ENCODE data around the gene SETBP1.
A peak's percentile ranks its signal among the peaks of the same experiment; 100 is the strongest.

SETBP1 gene

GRCh38 chr18:44836263-44836662, 155.6 kb downstream of the SETBP1 start:
- no peak for DNase-seq
- Histone ChIP-seq H3K4me3 (ENCODE audit: low read depth, low read length) (no peak overlapping the region), H3K27me3 (no peaks in the 10 kb centered on the region), H3K36me3 (no peaks in the 10 kb centered on the region), H3K9me3 (no peaks in the 10 kb centered on the region), H3K4me1 (0 out of 2 replicates have a peak, but pooled peaks cover 2% of the 10 kb centered on the region)
- TF ChIP-seq CTCF (IDR thresholded peaks at IDR 0.05; ENCODE audit: low read depth, low read length): no peak

GRCh38 chr18:44837482-44838180, 156.9 kb downstream of the SETBP1 start:
- no peaks in the 10 kb centered on the region for H3K36me3 ChIP-seq
- H3K27me3 ChIP-seq: no peaks in the 10 kb centered on the region
- no peak overlapping the region for H3K4me3 ChIP-seq (ENCODE audit: low read depth, low read length)
- TF ChIP-seq CTCF (IDR thresholded peaks at IDR 0.05; ENCODE audit: low read depth, low read length): no peak
- no peaks in the 10 kb centered on the region for H3K9me3 ChIP-seq
- no peak for DNase-seq
- 0 out of 2 replicates have a peak, but pooled peaks cover 2% of the 10 kb centered on the region for H3K4me1 ChIP-seq

- H3K9me3 ChIP-seq: no peaks in the 10 kb centered on the region
- H3K4me3 ChIP-seq (ENCODE audit: low read depth, low read length): no peak overlapping the region
- TF ChIP-seq CTCF (IDR thresholded peaks at IDR 0.05; ENCODE audit: low read depth, low read length): no peak
- 0 out of 2 replicates have a peak, but pooled peaks cover 2% of the 10 kb centered on the region for H3K4me1 ChIP-seq
- no peaks in the 10 kb centered on the region for H3K27me3 ChIP-seq
- DNase-seq: peak; percentile 56
- H3K36me3 ChIP-seq: no peaks in the 10 kb centered on the region
Observed at GRCh38 chr18:44838971-44839666, 158.4 kb downstream of the SETBP1 start.

- Histone ChIP-seq H3K4me3 (ENCODE audit: low read depth, low read length) (no peak overlapping the region), H3K4me1 (no peaks in the 10 kb centered on the region), H3K27me3 (no peaks in the 10 kb centered on the region), H3K9me3 (no peaks in the 10 kb centered on the region), H3K36me3 (no peaks in the 10 kb centered on the region)
- DNase-seq: no peak
- TF ChIP-seq CTCF (IDR thresholded peaks at IDR 0.05; ENCODE audit: low read depth, low read length): no peak
Observed at GRCh38 chr18:44840058-44840790, 159.5 kb downstream of the SETBP1 start.

- DNase-seq: no peak
Observed at GRCh38 chr18:44841221-44841620, 160.5 kb downstream of the SETBP1 start.

More at GRCh38 chr18:44841221-44841620, 160.5 kb downstream of the SETBP1 start:
- Histone ChIP-seq H3K9me3 (no peaks in the 10 kb centered on the region), H3K27me3 (no peaks in the 10 kb centered on the region), H3K4me1 (no peaks in the 10 kb centered on the region), H3K4me3 (ENCODE audit: low read depth, low read length) (no peak overlapping the region), H3K36me3 (no peaks in the 10 kb centered on the region)
- no peak for TF ChIP-seq CTCF (IDR thresholded peaks at IDR 0.05; ENCODE audit: low read depth, low read length)
